Neural cell (in vitro differentiated cells): ENCODE measurements around the gene RNF121. TPM values are rescaled to one million over a fixed set of nuclear protein-coding genes. Genes with fewer than 3 reads are reported as not detected.

Experiments
- H2AFZ ChIP-seq: fragments of 200-600, 300-800 bp; sonication (generic), shearing (Covaris generic); 2 replicates; pipeline ENCODE4 v1.6.0; 2014; ENCODE audit warnings: low read depth, mild to moderate bottlenecking, antibody characterized with exemption, low read length, moderate library complexity
- H3F3A ChIP-seq: fragments of 200-600 bp; shearing (Covaris generic); 2 replicates; pipeline ENCODE4 v1.6.1; 2016; ENCODE audit warnings: mild to moderate bottlenecking, moderate library complexity, mixed read lengths, antibody characterized with exemption, low read length; ENCODE audit not compliant: insufficient read depth, poor library complexity, severe bottlenecking
- H3K27ac ChIP-seq: fragments of 200-600, 300-800 bp; sonication (generic), shearing (Covaris generic); 2 replicates; pipeline ENCODE4 v1.5.1; 2014; ENCODE audit warnings: mild to moderate bottlenecking, low read length, moderate library complexity
- H3K27me3 ChIP-seq: fragments of 300-800, 200-600 bp; sonication (generic), shearing (Covaris generic); 2 replicates; pipeline ENCODE4 v1.6.0; 2014; ENCODE audit warnings: mild to moderate bottlenecking, low read depth, low read length, moderate library complexity; ENCODE audit not compliant: insufficient read depth
- H3K36me3 ChIP-seq: fragments of 300-800, 200-600 bp; sonication (generic), shearing (Covaris generic); 2 replicates; pipeline ENCODE4 v1.5.1; 2014; ENCODE audit warnings: mild to moderate bottlenecking, antibody characterized with exemption, low read length, moderate library complexity; ENCODE audit not compliant: insufficient read depth
- H3K4me2 ChIP-seq: fragments of 300-800, 200-600 bp; sonication (generic), shearing (Covaris generic); 2 replicates; pipeline ENCODE4 v1.6.0; 2014; ENCODE audit warnings: mild to moderate bottlenecking, low read length
- H3K4me3 ChIP-seq: fragments of 300-800, 200-600 bp; sonication (generic), shearing (Covaris generic); 2 replicates; pipeline ENCODE4 v1.5.1; 2014; ENCODE audit warnings: mild to moderate bottlenecking, low read length, moderate library complexity
- H3K79me2 ChIP-seq: fragments of 200-600 bp; shearing (Covaris generic); replicated peaks from 2 replicates; pipeline ENCODE4 v1.6.0; 2014; ENCODE audit warnings: mild to moderate bottlenecking, low read length, moderate library complexity; ENCODE audit not compliant: insufficient read depth
- H3K9ac ChIP-seq: fragments of 300-800, 200-600 bp; sonication (generic), shearing (Covaris generic); 2 replicates; pipeline ENCODE4 v1.6.1; 2016; ENCODE audit warnings: mild to moderate bottlenecking, low read length, mixed read lengths
- H3K9me2 ChIP-seq: fragments of 200-600 bp; shearing (Covaris generic); 2 replicates; pipeline ENCODE4 v1.6.1; 2016; ENCODE audit warnings: mild to moderate bottlenecking, low read length, mixed read lengths; ENCODE audit not compliant: insufficient read depth
- H3K9me3 ChIP-seq: fragments of 200-600, 300-800 bp; sonication (generic), shearing (Covaris generic); 2 replicates; pipeline ENCODE4 v1.6.1; 2016; ENCODE audit warnings: mild to moderate bottlenecking, mixed run types, low read length, moderate library complexity, mixed read lengths
- H4K20me1 ChIP-seq: fragments of 200-600 bp; shearing (Covaris generic); 2 replicates; pipeline ENCODE4 v1.6.1; 2016; ENCODE audit warnings: mild to moderate bottlenecking, mixed run types; ENCODE audit not compliant: insufficient read depth
- EP300 ChIP-seq: fragments of 450-650 bp; conservative IDR thresholded peaks from 2 replicates; pipeline ENCODE4 v1.6.1; 2014; ENCODE audit warnings: antibody characterized with exemption, mild to moderate bottlenecking, moderate library complexity; ENCODE audit not compliant: poor library complexity, severe bottlenecking
- EZH2 ChIP-seq: fragments of 200-600, 300-800 bp; shearing (Covaris generic), sonication (generic); IDR thresholded peaks from 2 replicates; pipeline ENCODE4 v1.6.1; 2014; ENCODE audit warnings: antibody characterized with exemption, low read length, borderline replicate concordance, mild to moderate bottlenecking; ENCODE audit not compliant: insufficient read depth, poor library complexity, severe bottlenecking
- MXI1 ChIP-seq: fragments of 450-650 bp; conservative IDR thresholded peaks from 2 replicates; pipeline ENCODE4 v1.6.1; 2014; ENCODE audit warnings: antibody characterized with exemption, mild to moderate bottlenecking; ENCODE audit not compliant: poor library complexity, severe bottlenecking
- POLR2AphosphoS5 ChIP-seq: IDR thresholded peaks from 2 replicates; pipeline ENCODE4 v1.6.1; 2012
- RAD21 ChIP-seq: fragments of 450-650 bp; conservative IDR thresholded peaks from 2 replicates; pipeline ENCODE4 v1.6.1; 2014; ENCODE audit warnings: antibody characterized with exemption, mild to moderate bottlenecking, moderate library complexity
- SMC3 ChIP-seq: fragments of 450-650 bp; conservative IDR thresholded peaks from 2 replicates; pipeline ENCODE4 v1.6.1; 2014; ENCODE audit warnings: antibody characterized with exemption, mild to moderate bottlenecking, moderate library complexity; ENCODE audit not compliant: poor library complexity
- TAF1 ChIP-seq: IDR thresholded peaks from 2 replicates; pipeline ENCODE4 v1.6.1; 2012; ENCODE audit warnings: low read depth
- polyA plus RNA-seq: library from polyadenylated mRNA; depleted of rRNA; stranded (reverse); fragments of >200 nt; gene quantifications from 2 replicates; pipeline ENCODE4 v1.2.3, GENCODE V29; 2014
- TF ChIP-seq, protein P1 (sequence below): IDR thresholded peaks from 2 replicates; pipeline ENCODE4 v1.6.1; 2012; ENCODE audit warnings: borderline replicate concordance
- TF ChIP-seq, protein P2 (sequence below): fragments of 450-650 bp; IDR thresholded peaks from 2 replicates; pipeline ENCODE4 v1.5.1; 2014; ENCODE audit warnings: antibody characterized with exemption, mild to moderate bottlenecking, moderate library complexity; ENCODE audit not compliant: poor library complexity, severe bottlenecking

Gene RNF121
- polyA plus RNA-seq, 1 donor from 2014 or later, result 21.2 TPM

DNA sequence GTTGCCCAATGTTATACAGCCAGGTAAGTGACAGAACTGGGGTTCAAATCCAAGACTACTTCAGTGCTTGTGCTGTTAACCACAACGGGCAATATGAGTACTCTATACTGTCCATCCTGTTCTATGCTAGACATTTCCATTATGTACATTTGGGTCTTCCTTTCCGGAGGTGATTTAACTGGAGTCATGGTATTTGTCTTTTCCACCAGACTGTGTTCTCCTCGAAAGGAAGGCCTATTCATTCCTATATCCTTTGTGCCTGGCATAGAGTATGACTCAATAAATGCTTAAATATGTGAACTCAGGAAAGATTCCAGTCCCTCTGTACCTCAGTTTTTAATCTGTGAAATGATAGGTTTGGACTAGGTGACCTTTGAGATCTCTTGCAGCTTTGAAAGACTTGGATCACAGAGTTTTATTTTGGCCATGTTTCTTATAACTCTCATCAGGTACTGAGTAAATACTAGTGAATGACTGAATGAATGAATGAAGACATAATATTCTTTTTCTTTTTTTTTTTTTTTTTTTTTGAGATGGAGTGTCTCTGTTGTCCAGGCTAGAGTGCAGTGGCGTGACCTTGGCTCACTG is 6.6 kb downstream of the RNF121 start:
- no peak overlapping the region for H3K27ac ChIP-seq
- H3K9ac ChIP-seq, result no peak overlapping the region
- no peaks in the 10 kb centered on the region for H3F3A ChIP-seq
- no peaks in the 10 kb centered on the region for H3K27me3 ChIP-seq
- no peak overlapping the region for H3K4me2 ChIP-seq
- H3K9me2 ChIP-seq, result no peaks in the 10 kb centered on the region
- peaks cover 47% of the 10 kb centered on the region for H3K79me2 ChIP-seq
- no peaks in the 10 kb centered on the region for H3K9me3 ChIP-seq
- no peak overlapping the region for H3K4me3 ChIP-seq
- no peaks in the 10 kb centered on the region for H4K20me1 ChIP-seq
- TF ChIP-seq TAF1, result no peak
- no peak for TF ChIP-seq EP300
- TF ChIP-seq, protein P1, sequence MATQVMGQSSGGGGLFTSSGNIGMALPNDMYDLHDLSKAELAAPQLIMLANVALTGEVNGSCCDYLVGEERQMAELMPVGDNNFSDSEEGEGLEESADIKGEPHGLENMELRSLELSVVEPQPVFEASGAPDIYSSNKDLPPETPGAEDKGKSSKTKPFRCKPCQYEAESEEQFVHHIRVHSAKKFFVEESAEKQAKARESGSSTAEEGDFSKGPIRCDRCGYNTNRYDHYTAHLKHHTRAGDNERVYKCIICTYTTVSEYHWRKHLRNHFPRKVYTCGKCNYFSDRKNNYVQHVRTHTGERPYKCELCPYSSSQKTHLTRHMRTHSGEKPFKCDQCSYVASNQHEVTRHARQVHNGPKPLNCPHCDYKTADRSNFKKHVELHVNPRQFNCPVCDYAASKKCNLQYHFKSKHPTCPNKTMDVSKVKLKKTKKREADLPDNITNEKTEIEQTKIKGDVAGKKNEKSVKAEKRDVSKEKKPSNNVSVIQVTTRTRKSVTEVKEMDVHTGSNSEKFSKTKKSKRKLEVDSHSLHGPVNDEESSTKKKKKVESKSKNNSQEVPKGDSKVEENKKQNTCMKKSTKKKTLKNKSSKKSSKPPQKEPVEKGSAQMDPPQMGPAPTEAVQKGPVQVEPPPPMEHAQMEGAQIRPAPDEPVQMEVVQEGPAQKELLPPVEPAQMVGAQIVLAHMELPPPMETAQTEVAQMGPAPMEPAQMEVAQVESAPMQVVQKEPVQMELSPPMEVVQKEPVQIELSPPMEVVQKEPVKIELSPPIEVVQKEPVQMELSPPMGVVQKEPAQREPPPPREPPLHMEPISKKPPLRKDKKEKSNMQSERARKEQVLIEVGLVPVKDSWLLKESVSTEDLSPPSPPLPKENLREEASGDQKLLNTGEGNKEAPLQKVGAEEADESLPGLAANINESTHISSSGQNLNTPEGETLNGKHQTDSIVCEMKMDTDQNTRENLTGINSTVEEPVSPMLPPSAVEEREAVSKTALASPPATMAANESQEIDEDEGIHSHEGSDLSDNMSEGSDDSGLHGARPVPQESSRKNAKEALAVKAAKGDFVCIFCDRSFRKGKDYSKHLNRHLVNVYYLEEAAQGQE, result no peak
- no peak for TF ChIP-seq EZH2
- no peak for TF ChIP-seq RAD21
- no peak for TF ChIP-seq POLR2AphosphoS5
- no peak for TF ChIP-seq MXI1
- TF ChIP-seq, protein P2, sequence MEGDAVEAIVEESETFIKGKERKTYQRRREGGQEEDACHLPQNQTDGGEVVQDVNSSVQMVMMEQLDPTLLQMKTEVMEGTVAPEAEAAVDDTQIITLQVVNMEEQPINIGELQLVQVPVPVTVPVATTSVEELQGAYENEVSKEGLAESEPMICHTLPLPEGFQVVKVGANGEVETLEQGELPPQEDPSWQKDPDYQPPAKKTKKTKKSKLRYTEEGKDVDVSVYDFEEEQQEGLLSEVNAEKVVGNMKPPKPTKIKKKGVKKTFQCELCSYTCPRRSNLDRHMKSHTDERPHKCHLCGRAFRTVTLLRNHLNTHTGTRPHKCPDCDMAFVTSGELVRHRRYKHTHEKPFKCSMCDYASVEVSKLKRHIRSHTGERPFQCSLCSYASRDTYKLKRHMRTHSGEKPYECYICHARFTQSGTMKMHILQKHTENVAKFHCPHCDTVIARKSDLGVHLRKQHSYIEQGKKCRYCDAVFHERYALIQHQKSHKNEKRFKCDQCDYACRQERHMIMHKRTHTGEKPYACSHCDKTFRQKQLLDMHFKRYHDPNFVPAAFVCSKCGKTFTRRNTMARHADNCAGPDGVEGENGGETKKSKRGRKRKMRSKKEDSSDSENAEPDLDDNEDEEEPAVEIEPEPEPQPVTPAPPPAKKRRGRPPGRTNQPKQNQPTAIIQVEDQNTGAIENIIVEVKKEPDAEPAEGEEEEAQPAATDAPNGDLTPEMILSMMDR, result no peak
- no peak for TF ChIP-seq SMC3
- no peak overlapping the region for H2AFZ ChIP-seq
- no peaks in the 10 kb centered on the region for H3K36me3 ChIP-seq

DNA sequence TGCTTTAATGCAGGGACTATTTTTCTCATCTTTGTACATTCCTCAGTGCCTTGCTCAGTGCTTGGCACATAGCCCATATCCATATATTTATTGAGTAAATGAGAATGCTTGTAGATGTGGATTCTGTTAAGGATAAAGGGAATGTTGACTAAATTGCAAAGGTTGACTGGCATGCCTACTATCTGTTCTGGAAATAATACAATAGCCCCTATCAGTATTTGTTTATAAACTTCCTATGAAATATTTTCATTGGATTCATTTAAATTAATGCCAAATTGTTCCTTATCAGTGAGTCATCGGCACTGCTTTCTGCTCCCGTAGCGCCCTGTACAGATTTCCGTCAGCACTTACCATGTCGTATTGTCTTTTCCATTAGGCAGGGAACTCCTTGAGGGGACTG is 8.0 kb downstream of the RNF121 start:
- Histone ChIP-seq H3K36me3 (no peaks in the 10 kb centered on the region), H3K27me3 (no peaks in the 10 kb centered on the region), H3K9me3 (no peaks in the 10 kb centered on the region), H3K4me2 (no peak overlapping the region), H3K79me2 (peaks cover 33% of the 10 kb centered on the region), H3K9ac (no peak overlapping the region), H3K27ac (no peak overlapping the region), H3F3A (no peaks in the 10 kb centered on the region), H3K4me3 (no peak overlapping the region), H3K9me2 (no peaks in the 10 kb centered on the region), H4K20me1 (no peaks in the 10 kb centered on the region), H2AFZ (no peak overlapping the region)
- TF ChIP-seq TAF1, result no peak
- no peak for TF ChIP-seq RAD21
- no peak for TF ChIP-seq MXI1
- TF ChIP-seq, protein P1, result no peak
- TF ChIP-seq POLR2AphosphoS5, result no peak
- TF ChIP-seq EP300, result no peak
- TF ChIP-seq, protein P2, result no peak
- no peak for TF ChIP-seq EZH2
